Measurements from ENCODE around the gene DRC7.

DRC7 gene

GRCh38 chr16:57696240-57696639, 1.6 kb downstream of the DRC7 start:
- H3K4me3 ChIP-seq (replicated peaks; ENCODE audit: low read depth, low read length), result no peak overlapping the region
- DNase-seq (ENCODE audit: low read depth), result no peak
- TF ChIP-seq CTCF (IDR thresholded peaks at IDR 0.05; ENCODE audit: low read length, missing control alignments), result no peak

GRCh38 chr16:57697896-57698537, 3.4 kb downstream of the DRC7 start:
- DNase-seq (ENCODE audit: low read depth), result no peak
- no peak overlapping the region for H3K4me3 ChIP-seq (replicated peaks; ENCODE audit: low read depth, low read length)
- no peak for TF ChIP-seq CTCF (IDR thresholded peaks at IDR 0.05; ENCODE audit: low read length, missing control alignments)

- no peak for TF ChIP-seq CTCF (IDR thresholded peaks at IDR 0.05; ENCODE audit: low read length, missing control alignments)
- no peak overlapping the region for H3K4me3 ChIP-seq (replicated peaks; ENCODE audit: low read depth, low read length)
- no peak for DNase-seq (ENCODE audit: low read depth)
Observed at GRCh38 chr16:57698812-57699405, 4.3 kb downstream of the DRC7 start.

GRCh38 chr16:57699481-57699880, 4.9 kb downstream of the DRC7 start:
- H3K4me3 ChIP-seq (replicated peaks; ENCODE audit: low read depth, low read length), result no peak overlapping the region
- no peak for TF ChIP-seq CTCF (IDR thresholded peaks at IDR 0.05; ENCODE audit: low read length, missing control alignments)
- no peak for DNase-seq (ENCODE audit: low read depth)

- TF ChIP-seq CTCF (IDR thresholded peaks at IDR 0.05; ENCODE audit: low read length, missing control alignments), result no peak
- no peak for DNase-seq (ENCODE audit: low read depth)
- no peak overlapping the region for H3K4me3 ChIP-seq (replicated peaks; ENCODE audit: low read depth, low read length)
Observed at GRCh38 chr16:57699899-57700298, 5.3 kb downstream of the DRC7 start.

GRCh38 chr16:57700781-57701551, 6.4 kb downstream of the DRC7 start:
- TF ChIP-seq CTCF (IDR thresholded peaks at IDR 0.05; ENCODE audit: low read length, missing control alignments), result no peak
- no peak for DNase-seq (ENCODE audit: low read depth)
- H3K4me3 ChIP-seq (replicated peaks; ENCODE audit: low read depth, low read length), result no peak overlapping the region
